SU-DHL-6 (cell line): ENCODE measurements around the gene PCGF5.

Experiments
- H2AFZ ChIP-seq: fragments of 200-600 bp; sonication (generic); 2 replicates; pipeline ENCODE4 v1.6.1; 2014; ENCODE audit warnings: low read depth, mild to moderate bottlenecking, moderate library complexity, mixed read lengths, antibody characterized with exemption, low read length; ENCODE audit not compliant: severe bottlenecking
- H3F3A ChIP-seq: fragments of 200-600 bp; shearing (Covaris generic); 2 replicates; pipeline ENCODE4 v1.6.0; 2016; ENCODE audit warnings: antibody characterized with exemption, mild to moderate bottlenecking; ENCODE audit not compliant: insufficient read depth
- H3K27ac ChIP-seq: fragments of 200-600 bp; sonication (generic); 2 replicates; pipeline ENCODE4 v1.5.1; 2016; ENCODE audit warnings: low read depth, mild to moderate bottlenecking, low read length, moderate library complexity, mixed read lengths
- H3K27me3 ChIP-seq: fragments of 200-600 bp; sonication (generic), shearing (Covaris generic); 2 replicates; pipeline ENCODE4 v1.6.0; 2014; ENCODE audit warnings: mild to moderate bottlenecking, low read length
- H3K36me3 ChIP-seq: fragments of 200-600 bp; sonication (generic); 2 replicates; pipeline ENCODE4 v1.6.1; 2014; ENCODE audit warnings: mild to moderate bottlenecking, low read length, mixed read lengths
- H3K4me2 ChIP-seq: fragments of 300-600, 200-600 bp; shearing (Covaris generic), sonication (generic); 2 replicates; pipeline ENCODE4 v1.6.0; 2014; ENCODE audit warnings: low read length, low read depth, mild to moderate bottlenecking; ENCODE audit not compliant: poor library complexity, severe bottlenecking
- H3K4me3 ChIP-seq: fragments of 200-600 bp; sonication (generic); 2 replicates; pipeline ENCODE4 v1.5.1; 2014; ENCODE audit warnings: antibody characterized with exemption, low read length, mild to moderate bottlenecking, mixed read lengths; ENCODE audit not compliant: insufficient read depth, poor library complexity, severe bottlenecking
- H3K79me2 ChIP-seq: fragments of 200-600 bp; sonication (generic); 2 replicates; pipeline ENCODE4 v1.6.1; 2014; ENCODE audit warnings: mild to moderate bottlenecking, low read length, moderate library complexity; ENCODE audit not compliant: insufficient read depth
- H3K9ac ChIP-seq: fragments of 200-600 bp; sonication (generic); 2 replicates; pipeline ENCODE4 v1.7.0; 2014; ENCODE audit warnings: mild to moderate bottlenecking, low read length
- H3K9me2 ChIP-seq: fragments of 200-600 bp; sonication (generic); replicated peaks from 2 replicates; pipeline ENCODE4 v1.6.1; 2014; ENCODE audit warnings: low read length; ENCODE audit not compliant: insufficient read depth
- H3K9me3 ChIP-seq: fragments of 200-600 bp; sonication (generic); 2 replicates; pipeline ENCODE4 v1.6.1; 2014; ENCODE audit warnings: low read length, mixed read lengths; ENCODE audit not compliant: insufficient read depth
- H4K20me1 ChIP-seq: fragments of 200-600 bp; sonication (generic); 2 replicates; pipeline ENCODE4 v1.6.1; 2014; ENCODE audit warnings: low read depth, mild to moderate bottlenecking, antibody characterized with exemption, low read length, moderate library complexity, mixed read lengths
- EZH2phosphoT487 ChIP-seq: fragments of 200-600 bp; sonication (generic), shearing (Covaris generic); conservative IDR thresholded peaks from 2 replicates; pipeline ENCODE4 v1.6.1; 2018; ENCODE audit warnings: mild to moderate bottlenecking, antibody characterized with exemption, low read length, moderate library complexity, mixed read lengths
- TF ChIP-seq, protein P1 (sequence below): fragments of 200-600 bp; sonication (generic); IDR thresholded peaks from one replicate; pipeline ENCODE4 v1.5.1; 2017; ENCODE audit warnings: antibody characterized with exemption, mild to moderate bottlenecking, low read length, moderate library complexity; ENCODE audit not compliant: insufficient read depth, poor library complexity, severe bottlenecking

Gene PCGF5

DNA sequence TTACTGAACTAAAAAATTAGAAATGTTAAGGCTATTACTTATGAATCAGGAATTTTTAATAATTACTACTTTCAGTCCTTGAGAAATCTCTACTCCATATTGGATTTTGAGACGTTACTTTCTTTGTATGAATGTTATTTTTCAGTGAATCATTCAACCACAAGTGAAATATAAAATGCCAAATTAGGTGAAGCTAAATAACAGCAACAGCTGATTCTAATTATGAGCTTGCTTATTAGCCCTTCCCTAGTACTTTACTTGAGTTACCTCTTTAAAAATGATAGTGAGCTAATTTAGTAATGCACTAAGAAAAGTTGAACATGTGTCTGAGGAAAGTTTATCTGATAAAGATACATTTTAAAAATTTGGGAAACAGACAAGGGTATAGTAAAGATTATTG lies 51.4 kb downstream of the PCGF5 start:
- TF ChIP-seq, protein P1, sequence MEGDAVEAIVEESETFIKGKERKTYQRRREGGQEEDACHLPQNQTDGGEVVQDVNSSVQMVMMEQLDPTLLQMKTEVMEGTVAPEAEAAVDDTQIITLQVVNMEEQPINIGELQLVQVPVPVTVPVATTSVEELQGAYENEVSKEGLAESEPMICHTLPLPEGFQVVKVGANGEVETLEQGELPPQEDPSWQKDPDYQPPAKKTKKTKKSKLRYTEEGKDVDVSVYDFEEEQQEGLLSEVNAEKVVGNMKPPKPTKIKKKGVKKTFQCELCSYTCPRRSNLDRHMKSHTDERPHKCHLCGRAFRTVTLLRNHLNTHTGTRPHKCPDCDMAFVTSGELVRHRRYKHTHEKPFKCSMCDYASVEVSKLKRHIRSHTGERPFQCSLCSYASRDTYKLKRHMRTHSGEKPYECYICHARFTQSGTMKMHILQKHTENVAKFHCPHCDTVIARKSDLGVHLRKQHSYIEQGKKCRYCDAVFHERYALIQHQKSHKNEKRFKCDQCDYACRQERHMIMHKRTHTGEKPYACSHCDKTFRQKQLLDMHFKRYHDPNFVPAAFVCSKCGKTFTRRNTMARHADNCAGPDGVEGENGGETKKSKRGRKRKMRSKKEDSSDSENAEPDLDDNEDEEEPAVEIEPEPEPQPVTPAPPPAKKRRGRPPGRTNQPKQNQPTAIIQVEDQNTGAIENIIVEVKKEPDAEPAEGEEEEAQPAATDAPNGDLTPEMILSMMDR = no peak
- no peak for TF ChIP-seq EZH2phosphoT487
- H3K79me2 ChIP-seq = no peaks in the 10 kb centered on the region
- no peaks in the 10 kb centered on the region for H3K36me3 ChIP-seq
- no peak overlapping the region for H3K9ac ChIP-seq
- H3K4me2 ChIP-seq = no peak overlapping the region
- H3K27ac ChIP-seq = no peak overlapping the region
- no peaks in the 10 kb centered on the region for H3K9me3 ChIP-seq
- H3K27me3 ChIP-seq = no peaks in the 10 kb centered on the region
- no peaks in the 10 kb centered on the region for H4K20me1 ChIP-seq
- no peaks in the 10 kb centered on the region for H3F3A ChIP-seq
- H3K4me3 ChIP-seq = no peak overlapping the region
- no peak overlapping the region for H2AFZ ChIP-seq
- H3K9me2 ChIP-seq = no peaks in the 10 kb centered on the region

DNA sequence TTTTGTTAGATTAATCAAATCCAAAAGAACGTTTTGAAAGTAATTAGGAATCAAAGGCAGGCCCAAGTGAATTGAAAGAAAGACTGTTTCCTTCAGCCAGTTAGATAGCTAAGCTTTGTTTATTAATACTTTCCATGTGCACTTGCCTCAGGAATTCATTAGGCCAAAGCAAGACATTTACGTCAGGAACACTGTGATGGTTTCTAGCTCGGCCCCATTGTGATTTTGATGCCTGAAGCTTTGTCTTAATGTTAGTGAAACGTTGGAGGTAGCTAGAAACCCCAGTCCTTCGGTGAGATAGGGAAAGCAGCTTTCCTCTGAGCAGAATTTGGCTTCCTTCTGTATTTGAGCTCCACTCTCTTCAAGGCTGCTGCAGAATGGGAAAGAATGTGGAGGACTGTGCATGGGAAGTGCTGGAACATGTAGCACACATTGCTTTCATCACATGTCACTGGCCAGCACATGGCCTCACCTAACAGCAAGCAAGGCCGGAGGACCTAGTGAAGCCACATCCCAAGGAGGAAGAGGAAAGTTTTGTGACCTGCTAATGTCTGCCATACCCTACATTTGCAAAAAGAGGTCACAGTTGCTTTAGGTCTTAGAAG lies 64.1 kb downstream of the PCGF5 start:
- Histone ChIP-seq H3K79me2 (no peaks in the 10 kb centered on the region), H3K27ac (no peak overlapping the region), H3F3A (no peaks in the 10 kb centered on the region), H3K9ac (no peak overlapping the region), H3K36me3 (no peaks in the 10 kb centered on the region), H3K9me2 (no peaks in the 10 kb centered on the region), H3K27me3 (no peaks in the 10 kb centered on the region), H2AFZ (no peak overlapping the region), H3K4me2 (no peak overlapping the region), H4K20me1 (no peaks in the 10 kb centered on the region), H3K9me3 (no peaks in the 10 kb centered on the region), H3K4me3 (no peak overlapping the region)
- TF ChIP-seq, protein P1 = no peak
- no peak for TF ChIP-seq EZH2phosphoT487

DNA sequence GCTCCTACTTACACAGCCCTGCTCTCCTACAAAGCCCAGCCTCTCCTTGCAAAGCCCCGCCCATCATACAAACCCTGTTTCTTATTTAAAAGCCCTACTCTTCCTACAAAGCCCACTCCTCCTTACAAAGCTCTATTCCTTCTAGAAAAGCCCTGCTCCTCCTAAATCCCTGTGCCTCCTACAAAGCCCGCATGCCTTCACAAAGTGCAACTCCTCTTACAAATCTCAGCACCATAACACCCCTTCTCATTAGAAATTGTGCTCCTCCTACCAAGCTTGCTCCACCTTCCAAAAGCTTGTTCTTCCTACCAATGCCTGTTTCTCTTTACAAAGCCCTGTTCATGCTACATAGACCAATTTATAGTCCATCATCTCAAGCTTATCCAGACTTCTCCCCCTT lies 66.1 kb downstream of the PCGF5 start:
- TF ChIP-seq, protein P1 = no peak
- Histone ChIP-seq H3K36me3 (no peaks in the 10 kb centered on the region), H2AFZ (no peak overlapping the region), H3K4me3 (no peak overlapping the region), H3K4me2 (no peak overlapping the region), H3K9me3 (no peaks in the 10 kb centered on the region), H3K9ac (no peak overlapping the region), H4K20me1 (no peaks in the 10 kb centered on the region), H3K27ac (no peak overlapping the region), H3K79me2 (no peaks in the 10 kb centered on the region), H3F3A (no peaks in the 10 kb centered on the region), H3K9me2 (no peaks in the 10 kb centered on the region), H3K27me3 (no peaks in the 10 kb centered on the region)
